ENCODE measurements around the gene PREX1.

- TF ChIP-seq REST (IDR thresholded peaks at IDR 0.05; ENCODE audit: insufficient replicate concordance, low read depth) (no peak), POLR2AphosphoS5 (IDR thresholded peaks at IDR 0.05; ENCODE audit: low read depth) (no peak)
- TF ChIP-seq, protein P1, sequence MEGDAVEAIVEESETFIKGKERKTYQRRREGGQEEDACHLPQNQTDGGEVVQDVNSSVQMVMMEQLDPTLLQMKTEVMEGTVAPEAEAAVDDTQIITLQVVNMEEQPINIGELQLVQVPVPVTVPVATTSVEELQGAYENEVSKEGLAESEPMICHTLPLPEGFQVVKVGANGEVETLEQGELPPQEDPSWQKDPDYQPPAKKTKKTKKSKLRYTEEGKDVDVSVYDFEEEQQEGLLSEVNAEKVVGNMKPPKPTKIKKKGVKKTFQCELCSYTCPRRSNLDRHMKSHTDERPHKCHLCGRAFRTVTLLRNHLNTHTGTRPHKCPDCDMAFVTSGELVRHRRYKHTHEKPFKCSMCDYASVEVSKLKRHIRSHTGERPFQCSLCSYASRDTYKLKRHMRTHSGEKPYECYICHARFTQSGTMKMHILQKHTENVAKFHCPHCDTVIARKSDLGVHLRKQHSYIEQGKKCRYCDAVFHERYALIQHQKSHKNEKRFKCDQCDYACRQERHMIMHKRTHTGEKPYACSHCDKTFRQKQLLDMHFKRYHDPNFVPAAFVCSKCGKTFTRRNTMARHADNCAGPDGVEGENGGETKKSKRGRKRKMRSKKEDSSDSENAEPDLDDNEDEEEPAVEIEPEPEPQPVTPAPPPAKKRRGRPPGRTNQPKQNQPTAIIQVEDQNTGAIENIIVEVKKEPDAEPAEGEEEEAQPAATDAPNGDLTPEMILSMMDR (IDR thresholded peaks at IDR 0.05; ENCODE audit: insufficient read depth, low read length), result no peak
Measured at GRCh38 chr20:48807586-48808381, 20.0 kb downstream of the PREX1 start.

Data from HL-60 (cell line).